DOHH2 (cell line): ENCODE measurements around the gene STON1.

Experiments
- EZH2phosphoT487 ChIP-seq: fragments of 200-600 bp; sonication (generic); IDR thresholded peaks from 2 replicates; pipeline ENCODE4 v1.6.1; 2017; ENCODE audit warnings: borderline replicate concordance, mild to moderate bottlenecking, antibody characterized with exemption, low read length, moderate library complexity, mixed read lengths
- TF ChIP-seq, protein P1 (sequence below): fragments of 200-600 bp; sonication (generic); IDR thresholded peaks from one replicate; pipeline ENCODE4 v1.5.1; 2014; ENCODE audit warnings: antibody characterized with exemption, mild to moderate bottlenecking, low read depth, low read length; ENCODE audit not compliant: poor library complexity, severe bottlenecking

GRCh38 chr2:48549972-48550371 is 20.0 kb downstream of the STON1 start:
- TF ChIP-seq, protein P1, sequence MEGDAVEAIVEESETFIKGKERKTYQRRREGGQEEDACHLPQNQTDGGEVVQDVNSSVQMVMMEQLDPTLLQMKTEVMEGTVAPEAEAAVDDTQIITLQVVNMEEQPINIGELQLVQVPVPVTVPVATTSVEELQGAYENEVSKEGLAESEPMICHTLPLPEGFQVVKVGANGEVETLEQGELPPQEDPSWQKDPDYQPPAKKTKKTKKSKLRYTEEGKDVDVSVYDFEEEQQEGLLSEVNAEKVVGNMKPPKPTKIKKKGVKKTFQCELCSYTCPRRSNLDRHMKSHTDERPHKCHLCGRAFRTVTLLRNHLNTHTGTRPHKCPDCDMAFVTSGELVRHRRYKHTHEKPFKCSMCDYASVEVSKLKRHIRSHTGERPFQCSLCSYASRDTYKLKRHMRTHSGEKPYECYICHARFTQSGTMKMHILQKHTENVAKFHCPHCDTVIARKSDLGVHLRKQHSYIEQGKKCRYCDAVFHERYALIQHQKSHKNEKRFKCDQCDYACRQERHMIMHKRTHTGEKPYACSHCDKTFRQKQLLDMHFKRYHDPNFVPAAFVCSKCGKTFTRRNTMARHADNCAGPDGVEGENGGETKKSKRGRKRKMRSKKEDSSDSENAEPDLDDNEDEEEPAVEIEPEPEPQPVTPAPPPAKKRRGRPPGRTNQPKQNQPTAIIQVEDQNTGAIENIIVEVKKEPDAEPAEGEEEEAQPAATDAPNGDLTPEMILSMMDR: no peak
- no peak for TF ChIP-seq EZH2phosphoT487
